ENCODE measurements around the gene SLC35F4.

GRCh38 chr14:57865066-57865402 lies 858 bp downstream of the SLC35F4 start:
- TF ChIP-seq, protein P1, sequence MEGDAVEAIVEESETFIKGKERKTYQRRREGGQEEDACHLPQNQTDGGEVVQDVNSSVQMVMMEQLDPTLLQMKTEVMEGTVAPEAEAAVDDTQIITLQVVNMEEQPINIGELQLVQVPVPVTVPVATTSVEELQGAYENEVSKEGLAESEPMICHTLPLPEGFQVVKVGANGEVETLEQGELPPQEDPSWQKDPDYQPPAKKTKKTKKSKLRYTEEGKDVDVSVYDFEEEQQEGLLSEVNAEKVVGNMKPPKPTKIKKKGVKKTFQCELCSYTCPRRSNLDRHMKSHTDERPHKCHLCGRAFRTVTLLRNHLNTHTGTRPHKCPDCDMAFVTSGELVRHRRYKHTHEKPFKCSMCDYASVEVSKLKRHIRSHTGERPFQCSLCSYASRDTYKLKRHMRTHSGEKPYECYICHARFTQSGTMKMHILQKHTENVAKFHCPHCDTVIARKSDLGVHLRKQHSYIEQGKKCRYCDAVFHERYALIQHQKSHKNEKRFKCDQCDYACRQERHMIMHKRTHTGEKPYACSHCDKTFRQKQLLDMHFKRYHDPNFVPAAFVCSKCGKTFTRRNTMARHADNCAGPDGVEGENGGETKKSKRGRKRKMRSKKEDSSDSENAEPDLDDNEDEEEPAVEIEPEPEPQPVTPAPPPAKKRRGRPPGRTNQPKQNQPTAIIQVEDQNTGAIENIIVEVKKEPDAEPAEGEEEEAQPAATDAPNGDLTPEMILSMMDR (IDR thresholded peaks at IDR 0.05 in 2 of 3, conservative IDR thresholded peaks at IDR 0.05 in 1 of 3; ENCODE audit: control insufficient read depth in 2 of 3, extremely low read depth in 1 of 3, insufficient read depth in 1 of 3, low read depth in 3 of 3, low read length in 3 of 3) = no peak
- TF ChIP-seq RBBP5 (conservative IDR thresholded peaks at IDR 0.05) (no peak), ATF2 (IDR thresholded peaks at IDR 0.05; ENCODE audit: low read length) (no peak), POLR2AphosphoS5 (IDR thresholded peaks at IDR 0.05; ENCODE audit: low read length) (no peak), ZNF274 (IDR thresholded peaks at IDR 0.05; ENCODE audit: insufficient read depth, insufficient read length) (no peak), MYC (IDR thresholded peaks at IDR 0.05; ENCODE audit: insufficient read depth, insufficient read length, insufficient replicate concordance, low read length, severe bottlenecking) (no peak), SMC3 (IDR thresholded peaks at IDR 0.05; ENCODE audit: borderline replicate concordance, low read length) (no peak), SMAD5 (IDR thresholded peaks at IDR 0.05; ENCODE audit: low read depth) (no peak), ZNF384 (IDR thresholded peaks at IDR 0.05; ENCODE audit: borderline replicate concordance, low read depth, low read length) (no peak)
- TF ChIP-seq, protein P2, sequence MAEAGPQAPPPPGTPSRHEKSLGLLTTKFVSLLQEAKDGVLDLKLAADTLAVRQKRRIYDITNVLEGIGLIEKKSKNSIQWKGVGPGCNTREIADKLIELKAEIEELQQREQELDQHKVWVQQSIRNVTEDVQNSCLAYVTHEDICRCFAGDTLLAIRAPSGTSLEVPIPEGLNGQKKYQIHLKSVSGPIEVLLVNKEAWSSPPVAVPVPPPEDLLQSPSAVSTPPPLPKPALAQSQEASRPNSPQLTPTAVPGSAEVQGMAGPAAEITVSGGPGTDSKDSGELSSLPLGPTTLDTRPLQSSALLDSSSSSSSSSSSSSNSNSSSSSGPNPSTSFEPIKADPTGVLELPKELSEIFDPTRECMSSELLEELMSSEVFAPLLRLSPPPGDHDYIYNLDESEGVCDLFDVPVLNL (IDR thresholded peaks at IDR 0.05; ENCODE audit: low read depth, low read length) = no peak
